GM21515 (cell line): ENCODE results near the gene MMP24OS.
"Not testable (repeated sequence)": the region's sequence is repeated elsewhere in the genome, so short reads cannot be mapped to it uniquely, and the experiment has no call there.

ENCODE experiments used
- ATAC-seq: cut with Tn5 transposase; IDR thresholded peaks from one replicate; pipeline ENCODE4 v1.9.1; 2021; ENCODE audit not compliant: unreplicated experiment

Gene MMP24OS

DNA sequence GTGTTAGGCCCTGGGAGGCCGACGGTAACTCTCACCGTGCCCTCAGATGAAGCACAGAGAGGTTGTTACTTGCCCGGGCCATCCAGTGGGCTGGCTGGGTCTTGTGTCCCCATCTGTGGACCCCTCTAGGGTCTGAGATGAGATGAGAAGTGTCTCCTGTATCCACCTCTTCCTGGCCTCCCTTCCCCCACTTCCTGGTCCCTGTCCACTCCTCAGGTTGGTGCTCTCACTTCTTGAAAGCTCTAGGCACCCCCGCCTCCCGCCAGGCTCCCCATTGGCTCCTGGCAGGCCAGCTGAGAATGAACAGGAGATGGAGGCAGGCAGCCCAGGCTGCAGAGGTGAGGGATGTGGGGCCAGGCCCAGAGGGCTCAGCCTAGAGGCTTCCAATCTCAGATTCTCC, 1.5 kb downstream of the MMP24OS start:
- no peak for ATAC-seq

- ATAC-seq: no peak
Observed at GRCh38 chr20:35275741-35276251, 2.1 kb downstream of the MMP24OS start.

- ATAC-seq: no peak
Observed at GRCh38 chr20:35274172-35275092, 3.5 kb downstream of the MMP24OS start.

GRCh38 chr20:35273449-35274171, 4.3 kb downstream of the MMP24OS start:
- ATAC-seq: no peak

DNA sequence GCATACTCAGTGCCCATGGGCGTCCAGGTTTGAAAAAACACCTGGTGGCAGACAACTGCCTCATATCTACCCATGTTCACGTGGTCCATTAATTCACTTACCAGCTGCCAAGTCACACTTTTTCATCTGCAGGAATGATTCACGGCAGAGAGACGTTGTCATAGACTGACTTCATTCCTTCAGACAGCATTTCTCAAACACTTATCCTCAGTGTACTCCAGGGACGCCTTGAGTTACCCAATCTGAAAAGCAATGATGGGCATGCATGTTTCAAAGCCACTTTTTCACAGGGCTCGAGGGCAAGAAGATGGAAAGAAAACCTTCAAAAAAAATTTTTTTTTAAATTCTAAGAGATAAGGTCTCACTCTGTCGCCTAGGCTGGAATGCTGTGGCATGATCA, 6.0 kb downstream of the MMP24OS start:
- ATAC-seq: no peak

DNA sequence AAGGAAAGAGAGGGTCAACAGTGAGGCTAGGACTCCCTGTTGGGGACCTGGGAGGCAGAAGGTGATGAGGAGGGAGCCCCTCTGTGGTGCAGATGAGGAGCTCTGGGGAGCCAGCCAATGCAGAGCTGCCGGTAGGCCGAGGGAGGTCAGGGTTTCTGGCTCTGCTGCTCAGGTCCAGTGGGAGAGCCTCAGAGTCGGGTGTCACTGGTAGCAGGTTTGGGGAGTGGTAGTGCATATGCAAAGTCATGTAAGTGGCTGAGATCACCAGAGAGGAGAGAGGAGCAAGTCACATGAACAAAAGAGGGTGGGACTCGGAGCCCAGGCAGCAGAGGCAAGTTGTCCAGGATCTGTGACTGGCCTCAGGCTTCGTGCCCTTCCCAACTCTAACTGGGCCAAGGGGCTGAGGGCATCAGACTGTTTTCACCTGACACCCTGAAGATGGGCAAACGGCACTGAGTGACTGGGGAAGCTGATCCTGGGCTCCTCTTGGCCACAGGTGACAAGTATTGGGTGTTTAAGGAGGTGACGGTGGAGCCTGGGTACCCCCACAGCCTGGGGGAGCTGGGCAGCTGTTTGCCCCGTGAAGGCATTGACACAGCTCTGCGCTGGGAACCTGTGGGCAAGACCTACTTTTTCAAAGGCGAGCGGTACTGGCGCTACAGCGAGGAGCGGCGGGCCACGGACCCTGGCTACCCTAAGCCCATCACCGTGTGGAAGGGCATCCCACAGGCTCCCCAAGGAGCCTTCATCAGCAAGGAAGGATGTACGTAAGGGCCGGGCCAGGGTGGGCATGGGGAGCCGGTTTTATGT, 6.6 kb downstream of the MMP24OS start:
- ATAC-seq: no peak

GRCh38 chr20:35270021-35270902, 7.7 kb downstream of the MMP24OS start:
- ATAC-seq: no peak

DNA sequence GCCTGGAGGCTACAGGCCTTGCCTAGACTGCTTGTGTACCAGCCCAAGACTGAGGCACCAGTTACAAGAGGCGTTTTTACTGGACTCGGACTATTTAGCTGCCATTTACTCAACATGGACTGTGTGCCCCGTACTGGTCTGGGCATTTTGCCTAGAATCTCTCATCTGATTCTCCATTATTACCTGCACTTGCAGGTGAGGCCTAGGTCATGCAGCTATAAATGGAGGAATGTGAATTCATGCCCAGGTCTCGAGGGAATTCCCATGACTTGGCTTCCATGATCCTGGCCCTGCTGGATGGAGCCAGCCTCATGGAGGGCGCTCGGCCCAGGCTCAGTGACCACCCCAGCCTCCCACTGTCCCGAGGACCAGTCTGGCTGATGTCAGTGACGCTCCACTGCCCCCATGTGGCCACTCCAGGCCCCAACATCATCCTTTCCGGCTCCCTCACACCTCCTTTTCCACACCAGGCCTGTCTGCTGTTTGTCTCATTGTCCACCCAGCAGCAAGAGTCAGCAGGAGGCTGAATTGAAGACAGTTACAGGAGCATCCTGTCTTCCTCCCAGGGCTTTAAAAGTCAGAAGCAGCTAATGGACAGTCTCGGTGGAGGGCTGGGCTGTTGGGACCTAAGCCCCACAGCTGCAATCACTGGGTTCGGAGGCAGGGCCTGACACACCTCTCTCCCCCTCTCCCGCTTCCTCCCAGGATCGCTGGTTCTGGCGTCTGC, 8.7 kb downstream of the MMP24OS start:
- ATAC-seq: no peak

DNA sequence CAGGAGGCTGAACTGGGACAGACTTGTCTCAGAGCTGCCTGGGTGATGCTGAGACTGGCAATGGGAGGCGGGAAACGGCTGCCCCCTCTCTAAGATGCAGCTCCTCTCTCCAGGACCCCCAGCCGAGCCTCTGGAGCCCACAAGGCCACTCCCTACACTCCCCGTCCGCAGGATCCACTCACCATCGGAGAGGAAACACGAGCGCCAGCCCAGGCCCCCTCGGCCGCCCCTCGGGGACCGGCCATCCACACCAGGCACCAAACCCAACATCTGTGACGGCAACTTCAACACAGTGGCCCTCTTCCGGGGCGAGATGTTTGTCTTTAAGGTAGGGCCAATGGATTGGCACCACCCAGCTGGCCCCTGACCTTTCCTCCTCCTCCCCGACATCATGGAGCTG, 10.8 kb downstream of the MMP24OS start:
- no peak for ATAC-seq

DNA sequence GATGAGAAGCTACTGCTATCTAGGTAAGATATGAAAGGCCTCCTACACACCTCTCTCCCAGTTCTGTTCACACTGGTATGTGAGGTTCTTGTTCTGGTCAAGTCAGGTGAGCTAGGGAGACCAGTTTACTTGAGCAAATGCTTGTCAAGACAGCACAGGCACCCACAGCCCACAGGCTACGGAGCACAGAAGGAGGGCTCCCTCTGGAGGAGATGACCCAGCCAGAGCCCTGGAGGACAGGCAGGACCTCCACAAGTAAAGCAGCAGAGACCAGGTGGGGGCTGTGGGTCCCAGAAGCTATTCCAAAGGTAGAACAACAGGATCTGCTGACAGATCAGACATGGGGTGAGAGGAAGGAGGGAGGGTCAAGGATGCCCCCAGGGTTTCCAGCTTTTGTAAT, 13.2 kb downstream of the MMP24OS start:
- no peak for ATAC-seq

DNA sequence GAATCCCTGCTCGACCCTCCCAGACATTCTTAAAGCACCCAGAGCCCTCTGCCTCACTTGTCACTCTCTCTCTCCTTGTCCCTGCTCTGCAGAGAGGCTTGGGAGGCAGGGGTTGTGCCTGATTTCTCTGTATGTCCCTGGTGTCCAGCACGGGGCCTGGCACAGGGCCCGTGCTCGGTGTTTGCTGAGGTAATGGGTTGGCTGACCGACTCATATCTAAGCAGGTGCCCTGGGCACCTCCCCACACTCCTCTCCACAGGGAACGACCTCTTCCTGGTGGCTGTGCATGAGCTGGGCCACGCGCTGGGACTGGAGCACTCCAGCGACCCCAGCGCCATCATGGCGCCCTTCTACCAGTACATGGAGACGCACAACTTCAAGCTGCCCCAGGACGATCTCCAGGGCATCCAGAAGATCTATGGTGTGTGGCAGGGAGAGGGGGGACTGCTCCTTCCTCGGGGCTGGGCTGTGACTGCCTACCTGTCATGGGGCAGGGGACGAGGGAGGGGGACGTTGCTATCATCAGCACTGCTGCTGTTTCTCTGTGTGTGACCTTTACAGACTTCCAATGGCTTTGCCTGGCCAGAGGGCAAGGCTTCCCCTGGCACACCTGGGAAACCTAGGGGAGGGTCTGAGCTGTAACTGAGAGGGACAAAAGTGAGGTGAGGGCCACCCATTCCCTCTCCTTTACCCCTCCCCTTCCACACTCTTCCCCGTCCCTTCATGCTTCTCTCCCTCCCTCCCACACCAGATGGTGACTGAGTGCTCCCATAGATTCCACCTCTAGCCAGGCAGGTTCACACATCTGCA, 14.2 kb downstream of the MMP24OS start:
- ATAC-seq: no peak

DNA sequence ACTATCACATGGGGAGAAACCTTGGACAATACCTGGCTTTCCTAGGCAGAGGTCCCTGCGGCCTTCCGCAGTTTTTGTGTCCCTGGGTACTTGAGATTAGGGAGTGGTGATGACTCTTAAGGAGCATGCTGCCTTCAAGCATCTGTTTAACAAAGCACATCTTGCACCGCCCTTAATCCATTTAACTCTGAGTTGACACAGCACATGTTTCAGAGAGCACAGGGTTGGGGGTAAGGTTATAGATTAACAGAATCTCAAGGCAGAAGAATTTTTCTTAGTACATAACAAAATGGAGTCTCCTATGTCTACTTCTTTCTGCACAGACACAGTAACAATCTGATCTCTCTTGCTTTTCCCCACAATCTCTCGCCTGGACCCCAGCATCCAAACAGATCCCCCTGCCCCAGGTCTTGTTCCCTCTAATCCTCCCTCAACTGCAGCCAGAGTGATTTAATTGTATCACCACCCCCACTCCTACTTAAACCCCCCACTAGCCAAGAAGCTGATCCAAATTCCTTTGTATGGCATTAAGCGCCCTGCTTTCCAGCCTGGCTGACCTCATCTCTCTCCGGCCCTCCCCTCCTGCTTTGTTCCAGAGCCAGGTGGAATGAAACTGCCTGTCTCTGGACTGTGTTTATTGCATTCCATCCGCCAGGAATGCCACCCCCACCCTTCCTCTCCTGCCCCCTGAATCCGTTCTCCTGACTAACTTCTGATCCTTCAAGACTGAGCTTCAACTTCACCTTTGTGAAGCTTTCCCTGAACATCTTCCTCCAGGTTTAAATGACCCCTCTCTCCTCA, 15.0 kb downstream of the MMP24OS start:
- ATAC-seq: not testable (repeated sequence)

GRCh38 chr20:35262321-35262720, 15.6 kb downstream of the MMP24OS start:
- ATAC-seq: not testable (repeated sequence)

DNA sequence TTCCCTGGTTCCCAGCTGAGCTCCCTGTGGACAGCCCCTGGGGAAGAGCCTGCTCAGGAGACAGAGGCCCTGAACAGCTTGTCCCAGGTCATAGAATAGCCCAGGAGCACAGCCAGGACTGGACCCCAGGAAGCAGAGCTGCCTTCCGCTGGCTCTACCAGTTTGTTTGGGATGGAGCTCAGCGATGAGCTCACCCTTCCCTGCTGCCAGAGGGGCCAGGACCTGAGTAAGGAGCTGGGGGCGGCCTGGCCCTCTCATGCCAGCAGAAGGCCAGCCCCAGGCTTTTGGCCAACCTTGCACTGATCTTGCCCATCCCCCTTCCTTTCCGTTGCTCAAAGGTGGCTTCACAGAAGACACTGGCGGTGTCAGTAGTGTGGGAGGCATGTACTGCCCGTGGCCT, 17.5 kb downstream of the MMP24OS start:
- ATAC-seq: no peak

DNA sequence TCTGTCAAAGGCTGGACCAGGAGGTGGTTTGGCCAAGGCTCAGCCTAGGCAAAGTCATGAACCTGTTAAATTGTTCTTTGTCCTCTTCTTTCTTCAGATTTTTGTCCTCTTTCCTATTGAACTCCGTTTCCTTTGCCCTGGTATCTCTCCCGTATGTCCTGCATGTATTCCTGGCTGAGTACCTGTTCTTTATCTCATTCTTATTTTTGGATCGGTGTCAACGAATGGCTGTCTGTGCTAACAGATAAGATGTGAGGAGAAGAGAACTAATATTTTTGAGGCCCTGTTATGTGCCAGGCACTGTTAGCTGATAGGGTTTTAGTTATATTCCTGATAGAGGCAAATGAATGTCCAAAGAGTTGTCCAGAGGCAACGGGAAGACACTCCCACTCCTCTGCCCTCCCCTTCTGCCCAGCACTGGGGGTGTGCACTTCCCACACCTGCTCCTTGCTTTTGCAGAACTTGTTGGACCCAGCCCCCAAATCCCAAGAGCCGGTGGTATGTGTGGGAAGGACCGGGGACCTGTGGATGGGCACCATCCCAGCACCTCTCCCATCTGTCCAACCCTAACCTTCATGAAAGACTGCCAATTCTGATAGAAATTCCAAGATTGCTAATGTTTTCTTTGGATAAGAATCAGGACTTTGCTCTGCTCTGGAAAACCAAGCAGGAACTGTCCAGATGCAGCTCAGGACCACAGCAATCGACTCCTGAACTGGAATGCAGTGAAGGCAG, 20.6 kb downstream of the MMP24OS start:
- ATAC-seq: no peak

- ATAC-seq: no peak
Observed at GRCh38 chr20:35254448-35254999, 23.4 kb downstream of the MMP24OS start.

- no peak for ATAC-seq
Observed at GRCh38 chr20:35253010-35253409, 24.9 kb downstream of the MMP24OS start.
